Hepatocyte (in vitro differentiated cells): Measurements from ENCODE around the gene B4GALT5. TPM values are rescaled to one million over a fixed set of nuclear protein-coding genes. Genes with fewer than 3 reads are reported as not detected.
A peak's percentile ranks its signal among the peaks of the same experiment; 100 is the strongest.
"Not testable (repeated sequence)": the region's sequence is repeated elsewhere in the genome, so short reads cannot be mapped to it uniquely, and the experiment has no call there.

Source experiments
- DNase-seq: peaks from one replicate; pipeline ENCODE4 v3.0.0-alpha.2; 2016; ENCODE audit warnings: low spot score
- H2AFZ ChIP-seq: fragments of 200-600 bp; sonication (generic); 2 replicates; pipeline ENCODE4 v1.6.0; 2016; ENCODE audit warnings: antibody characterized with exemption, mild to moderate bottlenecking
- H3K27ac ChIP-seq: fragments of 200-600 bp; sonication (generic); 2 replicates; pipeline ENCODE4 v1.5.1; 2016; ENCODE audit warnings: mild to moderate bottlenecking
- H3K27me3 ChIP-seq: fragments of 200-600 bp; sonication (generic); 2 replicates; pipeline ENCODE4 v1.6.1; 2016
- H3K36me3 ChIP-seq: fragments of 200-600 bp; sonication (generic); replicated peaks from 2 replicates; pipeline ENCODE4 v1.5.1; 2016; ENCODE audit warnings: low read depth; ENCODE audit not compliant: insufficient read depth
- H3K4me1 ChIP-seq: fragments of 200-600 bp; sonication (generic); 2 replicates; pipeline ENCODE4 v1.5.1; 2016; ENCODE audit warnings: mild to moderate bottlenecking, moderate library complexity; ENCODE audit not compliant: insufficient read depth
- H3K4me2 ChIP-seq: fragments of 200-600 bp; sonication (generic); 2 replicates; pipeline ENCODE4 v1.6.0; 2016
- H3K4me3 ChIP-seq: fragments of 200-600 bp; sonication (generic); 2 replicates; pipeline ENCODE4 v1.5.1; 2016; ENCODE audit warnings: mild to moderate bottlenecking
- H3K79me2 ChIP-seq: fragments of 200-600 bp; sonication (generic); 2 replicates; pipeline ENCODE4 v1.6.0; 2017; ENCODE audit warnings: mild to moderate bottlenecking
- H3K9me2 ChIP-seq: fragments of 200-600 bp; sonication (generic); replicated peaks from 2 replicates; pipeline ENCODE4 v1.6.0; 2017; ENCODE audit warnings: mild to moderate bottlenecking; ENCODE audit not compliant: insufficient read depth
- H3K9me3 ChIP-seq: fragments of 200-600 bp; sonication (generic); 2 replicates; pipeline ENCODE4 v1.5.1; 2016; ENCODE audit warnings: low read depth, mild to moderate bottlenecking
- H4K20me1 ChIP-seq: fragments of 200-600 bp; sonication (generic); 2 replicates; pipeline ENCODE4 v1.6.0; 2016; ENCODE audit warnings: mild to moderate bottlenecking; ENCODE audit not compliant: insufficient read depth, poor library complexity, severe bottlenecking
- EZH2 ChIP-seq: fragments of 200-600 bp; sonication (generic); IDR thresholded peaks from 2 replicates; pipeline ENCODE4 v1.6.1; 2016; ENCODE audit warnings: antibody characterized with exemption, mild to moderate bottlenecking, borderline replicate concordance
- EZH2phosphoT487 ChIP-seq: fragments of 200-600 bp; sonication (generic); IDR thresholded peaks from one replicate; pipeline ENCODE4 v1.6.1; 2018; ENCODE audit warnings: antibody characterized with exemption, mild to moderate bottlenecking, low read depth, moderate library complexity; ENCODE audit not compliant: unreplicated experiment, severe bottlenecking
- WGBS: methylation state at CpG from one replicate; pipeline ENCODE4 v1.1.6; 2016; ENCODE audit warnings: low lambda C conversion rate; ENCODE audit errors: missing lambda C conversion rate; 5-methylcytosine and 5-hydroxymethylcytosine counted together
- polyA plus RNA-seq: library from polyadenylated mRNA; unstranded; fragments of >200 nt; fragmentation: Nextera tagmentation; extraction: Ambion mirVana; gene quantifications from 2 replicates; pipeline ENCODE4 v1.2.1, GENCODE V29; 2016
- total RNA-seq: library from RNA; depleted of rRNA; stranded (reverse); fragments of >200 nt; gene quantifications from 2 replicates; pipeline ENCODE4 v1.2.3, GENCODE V29; 2014
- TF ChIP-seq, protein P1 (sequence below): fragments of 200-600 bp; sonication (generic); IDR thresholded peaks from 2 replicates; pipeline ENCODE4 v1.5.1; 2016; ENCODE audit warnings: antibody characterized with exemption, mild to moderate bottlenecking; ENCODE audit not compliant: poor library complexity

Gene B4GALT5
- total and polyA plus RNA-seq, 2 experiments from 2014 or later: 12.9 to 41.8 TPM

GRCh38 chr20:49725694-49726093 lies 12.0 kb upstream of the B4GALT5 start:
- no peak overlapping the region for H3K4me3 ChIP-seq
- TF ChIP-seq, protein P1, sequence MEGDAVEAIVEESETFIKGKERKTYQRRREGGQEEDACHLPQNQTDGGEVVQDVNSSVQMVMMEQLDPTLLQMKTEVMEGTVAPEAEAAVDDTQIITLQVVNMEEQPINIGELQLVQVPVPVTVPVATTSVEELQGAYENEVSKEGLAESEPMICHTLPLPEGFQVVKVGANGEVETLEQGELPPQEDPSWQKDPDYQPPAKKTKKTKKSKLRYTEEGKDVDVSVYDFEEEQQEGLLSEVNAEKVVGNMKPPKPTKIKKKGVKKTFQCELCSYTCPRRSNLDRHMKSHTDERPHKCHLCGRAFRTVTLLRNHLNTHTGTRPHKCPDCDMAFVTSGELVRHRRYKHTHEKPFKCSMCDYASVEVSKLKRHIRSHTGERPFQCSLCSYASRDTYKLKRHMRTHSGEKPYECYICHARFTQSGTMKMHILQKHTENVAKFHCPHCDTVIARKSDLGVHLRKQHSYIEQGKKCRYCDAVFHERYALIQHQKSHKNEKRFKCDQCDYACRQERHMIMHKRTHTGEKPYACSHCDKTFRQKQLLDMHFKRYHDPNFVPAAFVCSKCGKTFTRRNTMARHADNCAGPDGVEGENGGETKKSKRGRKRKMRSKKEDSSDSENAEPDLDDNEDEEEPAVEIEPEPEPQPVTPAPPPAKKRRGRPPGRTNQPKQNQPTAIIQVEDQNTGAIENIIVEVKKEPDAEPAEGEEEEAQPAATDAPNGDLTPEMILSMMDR: no peak
- no peak for TF ChIP-seq EZH2phosphoT487
- TF ChIP-seq EZH2: no peak
- H3K4me1 ChIP-seq: no peaks in the 10 kb centered on the region
- H3K9me3 ChIP-seq: no peaks in the 10 kb centered on the region
- H3K79me2 ChIP-seq: no peaks in the 10 kb centered on the region
- no peaks in the 10 kb centered on the region for H4K20me1 ChIP-seq
- no peak overlapping the region for H3K4me2 ChIP-seq
- DNase-seq: no peak
- H3K36me3 ChIP-seq: no peaks in the 10 kb centered on the region
- H3K27me3 ChIP-seq: no peaks in the 10 kb centered on the region
- H3K27ac ChIP-seq: no peak overlapping the region
- H2AFZ ChIP-seq: no peak overlapping the region
- H3K9me2 ChIP-seq: no peaks in the 10 kb centered on the region
- 85% methylated on average over 2 of the region's 2 CpGs for WGBS

DNA sequence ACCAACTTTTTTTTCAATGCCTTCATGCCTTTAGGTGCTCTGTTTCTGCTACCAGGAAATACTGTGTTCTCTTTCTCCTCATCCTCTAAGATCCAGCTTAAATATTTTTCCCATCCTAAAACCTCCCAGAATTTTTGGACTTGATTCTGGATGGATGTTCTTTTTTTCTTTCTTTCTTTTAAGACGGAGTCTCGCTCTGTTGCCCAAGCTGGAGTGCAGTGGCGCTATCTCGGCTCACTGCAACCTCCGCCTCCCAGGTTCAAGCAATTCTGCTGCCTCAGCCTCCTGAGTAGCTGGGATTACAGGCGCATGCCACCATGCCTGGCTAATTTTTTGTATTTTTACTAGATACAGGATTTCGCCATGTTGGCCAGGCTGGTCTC lies 11.5 kb upstream of the B4GALT5 start:
- 96% methylated on average over 7 of the region's 7 CpGs for WGBS
- H3K27me3 ChIP-seq, H3K79me2 ChIP-seq, H3K4me3 ChIP-seq, H3K9me3 ChIP-seq, H3K4me1 ChIP-seq, DNase-seq, H4K20me1 ChIP-seq, H3K36me3 ChIP-seq, H3K27ac ChIP-seq, H3K9me2 ChIP-seq: not testable (repeated sequence)
- Histone ChIP-seq H3K4me2 (peak overlapping the region; percentile 10), H2AFZ (peak overlapping the region; percentile 7)

- H3K9me3 ChIP-seq: no peaks in the 10 kb centered on the region
- TF ChIP-seq EZH2: no peak
- TF ChIP-seq, protein P1: no peak
- no peak for TF ChIP-seq EZH2phosphoT487
- WGBS: 56% methylated on average over 7 of the region's 7 CpGs
- no peak overlapping the region for H3K4me3 ChIP-seq
- H3K27ac ChIP-seq: no peak overlapping the region
- no peaks in the 10 kb centered on the region for H3K27me3 ChIP-seq
- no peak for DNase-seq
- no peaks in the 10 kb centered on the region for H4K20me1 ChIP-seq
- H3K4me1 ChIP-seq: no peaks in the 10 kb centered on the region
- H3K79me2 ChIP-seq: no peaks in the 10 kb centered on the region
- H3K36me3 ChIP-seq: no peaks in the 10 kb centered on the region
- H2AFZ ChIP-seq: peak overlapping the region; percentile 7
- no peaks in the 10 kb centered on the region for H3K9me2 ChIP-seq
- H3K4me2 ChIP-seq: peak overlapping the region; percentile 10
Observed at GRCh38 chr20:49724408-49725223, 10.9 kb upstream of the B4GALT5 start.

DNA sequence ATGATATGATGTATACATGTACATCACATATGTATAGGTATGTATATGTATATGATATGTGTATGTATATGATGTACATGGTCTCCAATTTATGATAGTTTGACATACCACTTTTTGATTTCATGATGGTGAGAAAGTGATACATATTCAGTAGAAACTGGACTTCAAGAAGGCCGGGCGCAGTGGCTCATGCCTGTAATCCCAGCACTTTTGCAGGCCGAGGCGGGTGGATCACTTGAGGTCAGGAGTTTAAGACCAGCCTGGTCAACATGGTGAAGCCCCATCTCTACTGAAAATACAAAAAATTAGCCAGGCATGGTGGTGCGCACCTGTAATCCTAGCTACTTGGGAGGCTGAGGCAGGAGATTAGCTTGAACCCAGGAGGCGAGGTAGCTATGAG lies 10.1 kb upstream of the B4GALT5 start:
- WGBS: 97% methylated on average over 6 of the region's 6 CpGs
- H3K27ac ChIP-seq: not testable (repeated sequence)

GRCh38 chr20:49721326-49721725 lies 7.6 kb upstream of the B4GALT5 start:
- not testable (repeated sequence) for H3K9me2 ChIP-seq, H4K20me1 ChIP-seq, H2AFZ ChIP-seq, H3K27me3 ChIP-seq, H3K36me3 ChIP-seq, DNase-seq, H3K4me3 ChIP-seq, H3K9me3 ChIP-seq, H3K79me2 ChIP-seq, H3K4me1 ChIP-seq, H3K27ac ChIP-seq, H3K4me2 ChIP-seq
- WGBS: 95% methylated on average over 12 of the region's 12 CpGs

More for the DNA sequence above, 10.1 kb upstream of the B4GALT5 start:
- not testable (repeated sequence) for H3K4me2 ChIP-seq, H3K27me3 ChIP-seq, H3K36me3 ChIP-seq, DNase-seq, H3K9me2 ChIP-seq, H3K4me1 ChIP-seq, H3K79me2 ChIP-seq, H3K4me3 ChIP-seq, H2AFZ ChIP-seq, H4K20me1 ChIP-seq, H3K9me3 ChIP-seq
